Esophagus muscularis mucosa (tissue), 4 donors: ENCODE results near the gene SMIM30.

Experiments used
- CTCF ChIP-seq, 3 experiments: fragments of 200-600 bp in 2 of 3; fragments of 450-650 bp in 1 of 3; sonication (generic) in 2 of 3; IDR thresholded peaks; one replicate each; pipeline ENCODE4 v1.5.1; 2017 to 2019; ENCODE audit warnings: antibody characterized with exemption in 3 of 3, mild to moderate bottlenecking in 2 of 3, moderate library complexity in 1 of 3
- EP300 ChIP-seq: sonication (generic); formaldehyde crosslinking; IDR thresholded peaks from one replicate; pipeline ENCODE4 v1.6.1; 2017; ENCODE audit warnings: antibody characterized with exemption
- POLR2AphosphoS5 ChIP-seq, 2 donors: sonication (generic); formaldehyde crosslinking; IDR thresholded peaks; one replicate each; pipeline ENCODE4 v1.6.1; 2017; ENCODE audit warnings: antibody characterized with exemption in 2 of 2

DNA sequence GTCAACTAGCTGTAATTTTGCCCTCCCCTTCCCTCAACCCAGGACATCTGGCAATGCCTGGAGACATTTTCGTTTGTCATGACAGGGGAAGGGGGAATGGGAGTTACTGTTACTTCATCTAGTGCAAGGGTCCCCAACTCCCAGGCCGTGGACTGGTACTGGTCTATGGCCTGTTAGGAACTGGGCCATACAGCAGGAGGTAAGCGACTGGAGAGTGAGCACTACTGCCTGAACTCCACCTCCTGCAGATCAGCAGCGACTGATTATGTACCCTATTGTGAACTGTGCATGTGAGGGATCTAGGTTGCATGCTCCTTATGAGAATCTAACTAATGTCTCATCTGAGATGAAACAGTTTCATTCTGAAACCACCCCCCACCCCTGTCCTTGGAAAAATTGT, 22.6 kb upstream of the SMIM30 start:
- no peak for TF ChIP-seq POLR2AphosphoS5 (IDR thresholded peaks at IDR 0.05)
- no peak for TF ChIP-seq EP300
- TF ChIP-seq CTCF (IDR thresholded peaks at IDR 0.05): no peak
